ENCODE measurements around the gene NEK7.

NEK7 gene

DNA sequence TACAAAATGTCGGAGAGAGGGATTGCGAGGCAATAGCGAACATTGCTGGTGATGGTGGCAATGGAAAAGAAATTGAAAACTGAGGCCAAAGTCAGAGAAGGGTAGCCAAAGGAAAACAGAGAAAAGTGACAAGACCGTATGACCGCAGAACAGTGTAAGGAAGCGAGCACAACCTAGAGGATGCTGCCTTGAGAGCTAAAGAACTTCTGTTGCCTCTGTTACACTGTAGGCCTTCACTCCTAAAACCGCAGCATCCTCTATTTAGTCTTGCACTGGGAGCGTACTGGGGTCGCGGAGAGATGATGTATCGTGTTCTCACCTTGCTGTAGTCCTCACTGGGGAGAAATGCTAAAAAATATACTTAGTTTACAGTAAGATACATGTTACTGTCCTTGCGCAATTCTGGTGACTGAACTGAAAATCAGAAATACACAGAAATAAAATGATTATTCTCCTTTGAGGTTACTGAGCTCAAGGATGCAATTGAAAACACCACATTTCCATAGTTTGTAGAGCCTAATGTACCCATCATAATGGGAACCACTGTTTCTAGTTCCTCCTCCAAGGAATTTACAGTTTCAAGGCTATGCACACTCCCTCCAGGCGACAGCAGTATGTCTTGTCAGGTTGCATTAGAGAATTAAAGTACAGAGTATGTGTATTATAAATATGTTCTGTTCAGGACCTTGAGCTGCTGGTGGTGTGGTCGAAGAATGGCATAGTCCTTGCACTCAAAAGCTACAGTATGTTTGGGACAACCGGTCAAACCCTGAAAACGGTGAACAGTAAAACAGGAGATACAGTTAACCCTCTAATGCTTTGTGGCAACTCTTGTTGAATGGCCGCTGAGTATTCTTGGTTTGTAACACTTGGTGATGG lies 1.3 kb downstream of the NEK7 start:
- ChIA-PET POLR2A (ENCODE audit: low non-redundant PET) (interaction anchor here (0.6 to 0.9 kb wide), 2 partner anchors 8 to 47 kb away, joined by 3 to 4 read pairs; no protein-coding TSS in a partner anchor), CTCF (interaction anchor here (0.6 to 1.3 kb wide), 4 partner anchors 22 to 1113 kb away, joined by 3 to 4 read pairs (median 3); no protein-coding TSS in a partner anchor)
- DNase-seq (ENCODE audit: low spot score) = peak; percentile 33
- TF ChIP-seq, protein P1, sequence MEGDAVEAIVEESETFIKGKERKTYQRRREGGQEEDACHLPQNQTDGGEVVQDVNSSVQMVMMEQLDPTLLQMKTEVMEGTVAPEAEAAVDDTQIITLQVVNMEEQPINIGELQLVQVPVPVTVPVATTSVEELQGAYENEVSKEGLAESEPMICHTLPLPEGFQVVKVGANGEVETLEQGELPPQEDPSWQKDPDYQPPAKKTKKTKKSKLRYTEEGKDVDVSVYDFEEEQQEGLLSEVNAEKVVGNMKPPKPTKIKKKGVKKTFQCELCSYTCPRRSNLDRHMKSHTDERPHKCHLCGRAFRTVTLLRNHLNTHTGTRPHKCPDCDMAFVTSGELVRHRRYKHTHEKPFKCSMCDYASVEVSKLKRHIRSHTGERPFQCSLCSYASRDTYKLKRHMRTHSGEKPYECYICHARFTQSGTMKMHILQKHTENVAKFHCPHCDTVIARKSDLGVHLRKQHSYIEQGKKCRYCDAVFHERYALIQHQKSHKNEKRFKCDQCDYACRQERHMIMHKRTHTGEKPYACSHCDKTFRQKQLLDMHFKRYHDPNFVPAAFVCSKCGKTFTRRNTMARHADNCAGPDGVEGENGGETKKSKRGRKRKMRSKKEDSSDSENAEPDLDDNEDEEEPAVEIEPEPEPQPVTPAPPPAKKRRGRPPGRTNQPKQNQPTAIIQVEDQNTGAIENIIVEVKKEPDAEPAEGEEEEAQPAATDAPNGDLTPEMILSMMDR (conservative IDR thresholded peaks at IDR 0.05; ENCODE audit: low read depth) = no peak
- peak overlapping the region; percentile 97 for H3K27ac ChIP-seq

DNA sequence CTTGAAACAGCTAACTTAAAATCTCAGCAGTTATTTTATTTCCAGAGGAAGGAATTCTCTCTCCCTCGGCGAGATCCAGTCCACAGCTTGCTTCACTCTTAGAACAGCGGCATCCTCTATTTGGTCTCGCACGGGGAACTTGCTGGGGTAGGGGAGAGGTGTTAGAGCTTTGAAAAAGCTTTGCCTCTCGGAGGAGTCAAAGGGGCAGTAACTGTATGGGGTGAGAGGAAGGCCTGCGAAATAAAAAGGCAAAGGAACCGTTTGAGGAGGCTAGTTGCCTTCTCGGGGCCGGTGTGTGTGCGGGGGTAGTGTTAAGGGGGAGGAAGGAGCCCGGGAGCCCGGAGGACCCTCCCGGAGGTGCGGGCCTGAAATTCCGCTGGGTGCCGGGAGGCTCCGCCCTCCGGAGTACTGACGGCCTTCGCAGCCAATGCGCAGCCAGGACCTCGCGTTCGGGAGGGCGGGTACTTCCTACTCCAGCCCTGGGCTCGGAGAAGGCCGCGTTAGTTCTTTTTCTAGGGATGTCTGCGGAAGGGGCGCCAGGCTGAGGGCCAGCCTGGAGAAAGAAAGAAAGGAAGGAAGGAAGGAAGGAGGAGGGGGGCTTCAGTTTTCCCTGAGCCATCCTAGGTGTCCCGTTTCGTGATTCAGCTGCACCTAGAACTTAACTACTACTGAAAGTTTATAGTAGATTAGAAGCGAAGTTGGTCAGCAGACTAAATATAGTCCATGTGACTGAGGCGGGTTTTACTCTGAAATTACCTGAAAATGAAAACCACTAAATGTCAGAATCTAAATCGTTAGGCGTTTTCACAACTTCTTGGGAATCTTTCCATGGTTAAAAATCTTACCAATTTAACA lies 2.2 kb downstream of the NEK7 start:
- peak overlapping the region; percentile 83 for H3K27ac ChIP-seq
- ChIA-PET POLR2A (ENCODE audit: low non-redundant PET) (interaction anchor here (0.9 kb wide), 1 partner anchor 47 kb away, joined by 3 read pairs; no protein-coding TSS in a partner anchor), CTCF (interaction anchor here (0.6 to 1.3 kb wide), 4 partner anchors 22 to 237 kb away, joined by 3 to 11 read pairs (median 4); no protein-coding TSS in a partner anchor)
- peak; percentile 99 for DNase-seq (ENCODE audit: low spot score)
- TF ChIP-seq, protein P1 (conservative IDR thresholded peaks at IDR 0.05; ENCODE audit: low read depth) = no peak

DNA sequence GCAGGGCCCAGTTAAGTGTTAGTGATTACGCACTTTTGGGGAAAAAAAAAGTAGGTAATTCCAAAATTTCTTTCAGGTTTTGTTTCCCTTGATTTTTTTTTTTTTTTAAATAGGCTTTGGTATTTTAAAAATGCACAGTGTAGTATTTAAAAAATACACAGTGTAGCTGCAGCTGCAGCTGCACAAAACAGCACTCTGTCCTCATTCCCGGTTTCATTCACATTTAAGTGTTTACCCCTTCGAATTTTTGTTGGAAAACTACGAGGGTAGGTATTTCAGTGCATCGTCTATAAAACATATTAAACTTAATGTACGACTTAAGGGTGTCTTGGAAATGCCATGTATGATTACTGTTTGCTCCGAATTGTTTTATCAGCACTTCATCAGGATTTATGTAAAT lies 3.4 kb downstream of the NEK7 start:
- no peak for DNase-seq (ENCODE audit: low spot score)
- H3K27ac ChIP-seq = no peak overlapping the region
- TF ChIP-seq, protein P1 (conservative IDR thresholded peaks at IDR 0.05; ENCODE audit: low read depth) = no peak
- POLR2A ChIA-PET (ENCODE audit: low non-redundant PET) = no interaction called here
- CTCF ChIA-PET = interaction anchor here (1.0 kb wide), 1 partner anchor 24 kb away, joined by 3 read pairs; no protein-coding TSS in a partner anchor

DNA sequence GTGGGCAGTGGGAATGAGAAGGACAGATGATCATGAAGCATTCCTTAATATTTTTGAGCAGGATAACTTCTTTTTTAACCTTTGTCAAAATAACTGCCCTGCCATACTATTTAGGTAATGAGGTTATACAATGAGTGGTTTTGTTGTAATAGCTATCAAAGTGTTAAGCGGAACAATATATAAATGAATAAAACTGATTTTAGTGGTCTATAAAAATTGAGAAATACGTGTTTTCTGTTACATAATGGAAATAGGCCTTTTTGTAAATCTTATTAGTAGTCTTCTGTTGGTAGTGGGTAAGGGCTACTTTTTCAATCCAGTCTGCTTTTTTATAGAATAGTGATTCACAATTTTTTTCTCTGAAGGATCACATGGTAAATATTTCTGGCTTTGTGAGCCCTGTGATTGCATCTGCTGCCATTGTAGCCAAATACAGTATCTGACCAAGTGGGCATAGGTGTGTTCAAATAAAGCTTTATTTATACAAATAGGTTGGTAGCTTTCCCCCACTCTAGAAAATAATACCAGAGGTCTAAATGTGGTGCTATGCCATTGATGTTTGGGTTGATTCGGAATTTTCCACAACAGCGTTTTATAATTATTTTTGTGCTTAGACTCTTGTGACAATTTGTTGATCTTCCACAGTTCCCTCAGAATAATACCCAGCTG lies 4.3 kb downstream of the NEK7 start:
- CTCF ChIA-PET = interaction anchor here (0.6 kb wide), 1 partner anchor 302 kb away, joined by 3 read pairs; no protein-coding TSS in a partner anchor
- no peak for DNase-seq (ENCODE audit: low spot score)
- POLR2A ChIA-PET (ENCODE audit: low non-redundant PET) = no interaction called here
- H3K27ac ChIP-seq = no peak overlapping the region
- TF ChIP-seq, protein P1 (conservative IDR thresholded peaks at IDR 0.05; ENCODE audit: low read depth) = no peak

DNA sequence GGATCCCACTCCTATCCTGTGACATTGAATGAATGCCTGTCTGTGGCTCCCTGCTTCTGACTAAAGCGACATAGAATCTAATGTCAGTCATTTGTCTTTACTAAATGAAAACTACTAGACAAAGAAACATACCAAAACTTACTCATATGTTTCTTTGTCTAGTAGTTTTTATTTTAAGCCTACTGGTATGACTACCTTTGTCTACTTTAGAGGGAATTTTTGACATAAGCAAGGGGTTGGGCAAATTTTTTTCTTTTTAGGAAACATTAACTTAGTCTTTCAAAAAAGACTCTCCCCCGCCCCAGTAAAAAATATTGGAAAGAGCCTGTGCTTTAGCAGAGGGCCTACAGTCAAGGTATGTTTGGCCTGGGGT lies 4.9 kb downstream of the NEK7 start:
- POLR2A ChIA-PET (ENCODE audit: low non-redundant PET) = no interaction called here
- no peak overlapping the region for H3K27ac ChIP-seq
- DNase-seq (ENCODE audit: low spot score) = no peak
- CTCF ChIA-PET = interaction anchor here (0.8 kb wide), 1 partner anchor 140 kb away, joined by 4 read pairs; no protein-coding TSS in a partner anchor
- TF ChIP-seq, protein P1 (conservative IDR thresholded peaks at IDR 0.05; ENCODE audit: low read depth) = no peak

Measured in RWPE1 (cell line).